HG03521 (cell line): ENCODE results near the gene DMD.
"Not testable (repeated sequence)": the region's sequence is repeated elsewhere in the genome, so short reads cannot be mapped to it uniquely, and the experiment has no call there.

ENCODE experiments used
- ATAC-seq: cut with Tn5 transposase; IDR thresholded peaks from one replicate; pipeline ENCODE4 v1.9.1; 2021; ENCODE audit warnings: mild to moderate bottlenecking, moderate library complexity; ENCODE audit not compliant: unreplicated experiment

DMD gene

DNA sequence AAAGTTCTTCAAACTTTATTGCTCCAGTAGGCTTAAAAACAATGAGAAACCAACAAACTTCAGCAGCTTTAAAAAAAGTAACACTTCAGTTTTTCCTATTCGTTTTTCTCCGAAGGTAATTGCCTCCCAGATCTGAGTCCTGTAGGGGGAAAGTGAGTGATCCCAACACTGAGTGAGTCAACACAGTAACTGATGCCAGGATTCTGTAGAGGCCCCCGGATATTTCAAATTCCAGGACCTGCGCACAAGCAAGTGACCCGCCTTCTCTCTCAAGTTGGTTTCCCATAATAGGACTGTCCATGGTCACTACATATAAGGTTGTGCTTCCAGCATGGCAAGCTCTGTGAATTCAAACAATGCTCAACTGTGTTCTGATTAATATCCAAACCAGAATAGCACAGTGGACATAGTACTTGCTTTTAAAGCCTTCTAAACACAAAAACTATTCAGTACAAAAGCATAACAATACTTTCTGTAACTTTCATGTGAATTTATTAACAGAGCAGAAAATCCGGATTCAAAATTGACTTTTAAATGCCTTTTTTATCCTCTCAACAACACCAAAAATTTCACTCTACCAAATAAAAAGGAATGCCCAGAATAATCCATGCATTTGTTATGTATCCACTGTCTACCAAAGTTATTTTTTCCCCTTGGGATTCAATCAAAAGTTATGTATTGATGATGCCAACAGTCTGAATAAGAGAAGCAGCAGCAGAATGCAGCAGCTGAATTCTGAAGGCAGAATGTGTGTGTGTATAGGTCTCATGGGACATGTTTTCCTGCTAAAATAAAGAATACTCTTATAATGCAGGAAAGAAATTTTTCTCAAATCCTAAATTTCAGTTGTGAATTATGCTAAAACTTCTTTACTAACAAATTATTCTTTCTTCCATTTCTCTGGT lies at the start of gene DMD:
DMD (minus strand) TSS at position 194 of the 905 bp plus-strand sequence. CDS start 237 bp downstream, outside the sequence.
- no peak for ATAC-seq

DNA sequence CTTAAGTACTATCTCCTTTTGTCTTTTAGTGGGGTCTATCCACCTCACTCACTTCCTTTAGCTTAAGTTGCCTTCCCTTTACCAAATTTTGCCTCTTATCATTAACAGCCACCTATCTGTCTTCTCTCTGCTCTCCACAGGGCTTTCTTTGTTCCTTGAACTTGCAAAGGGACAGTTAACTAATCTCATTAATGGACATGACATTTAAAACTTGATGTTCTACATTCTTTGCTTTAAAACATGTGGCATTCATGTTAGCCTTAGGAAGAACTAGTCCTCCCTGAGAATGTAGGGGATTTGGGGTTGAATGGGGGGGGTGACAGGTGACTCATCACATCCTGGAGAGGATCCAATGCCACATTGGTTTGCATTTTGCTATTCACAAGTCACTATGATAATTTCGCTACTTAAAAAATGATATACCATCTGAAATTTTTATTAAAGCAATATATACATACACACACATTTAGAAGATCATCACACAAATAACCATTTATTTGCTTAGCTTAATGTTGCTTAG lies 41.0 kb upstream of the DMD start:
- no peak for ATAC-seq

DNA sequence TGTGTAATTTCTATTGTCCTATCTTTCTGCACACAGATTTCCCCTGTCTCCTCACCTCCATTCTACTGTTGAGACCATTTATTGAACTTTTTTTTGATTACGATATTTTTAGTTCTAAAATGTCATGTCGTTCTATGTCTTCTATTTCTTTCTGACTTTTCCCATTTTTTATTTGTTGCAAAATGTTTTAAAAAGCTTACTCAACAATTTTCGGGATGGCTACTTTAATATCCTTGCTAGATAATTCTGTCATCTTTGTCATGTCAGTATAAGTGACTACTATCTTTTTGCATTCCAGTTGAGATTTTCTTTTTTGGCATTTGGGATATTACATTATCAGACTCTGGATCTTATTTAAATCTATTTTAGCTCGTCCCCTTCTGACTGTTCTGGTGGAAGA lies 7.5 kb upstream of the DMD start:
- ATAC-seq, result no peak

DNA sequence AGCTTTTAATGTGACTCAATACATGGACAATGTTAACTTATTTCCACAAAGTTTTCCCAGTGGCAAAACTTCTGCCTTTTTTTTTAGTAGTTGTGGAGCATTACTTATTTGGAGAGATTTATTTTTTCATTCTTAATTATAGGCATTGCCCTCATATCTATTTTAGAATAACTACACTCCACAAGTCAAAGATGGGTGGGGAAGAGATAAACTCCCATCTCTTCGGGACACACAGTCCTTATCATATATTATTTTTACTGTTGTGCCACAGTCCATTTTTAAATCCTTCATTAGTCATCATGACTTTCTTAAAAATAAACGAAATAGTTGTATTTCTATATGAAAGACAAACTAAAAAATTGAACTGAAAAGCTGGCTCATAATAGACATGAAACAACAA lies 1.2 kb downstream of the DMD start:
- ATAC-seq, result no peak

DNA sequence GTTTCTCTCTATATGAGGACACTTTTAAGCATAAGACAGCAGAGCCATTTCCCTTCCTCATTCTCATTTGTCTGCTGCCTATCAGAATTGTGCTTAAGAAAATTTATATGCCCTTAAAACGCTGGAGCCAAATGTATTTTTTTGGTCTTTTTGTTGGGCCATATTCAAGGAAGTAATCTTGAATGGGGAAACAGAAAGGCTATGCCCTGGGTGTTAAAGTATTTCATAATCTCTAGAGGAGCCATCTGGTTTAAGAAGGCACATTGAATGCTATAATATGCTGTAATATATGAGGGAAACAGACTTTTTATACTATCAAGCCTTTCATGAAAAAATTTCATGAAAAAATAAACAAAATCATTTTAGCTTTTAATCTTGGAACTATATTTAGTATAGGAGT lies 4.3 kb downstream of the DMD start:
- ATAC-seq, result no peak

DNA sequence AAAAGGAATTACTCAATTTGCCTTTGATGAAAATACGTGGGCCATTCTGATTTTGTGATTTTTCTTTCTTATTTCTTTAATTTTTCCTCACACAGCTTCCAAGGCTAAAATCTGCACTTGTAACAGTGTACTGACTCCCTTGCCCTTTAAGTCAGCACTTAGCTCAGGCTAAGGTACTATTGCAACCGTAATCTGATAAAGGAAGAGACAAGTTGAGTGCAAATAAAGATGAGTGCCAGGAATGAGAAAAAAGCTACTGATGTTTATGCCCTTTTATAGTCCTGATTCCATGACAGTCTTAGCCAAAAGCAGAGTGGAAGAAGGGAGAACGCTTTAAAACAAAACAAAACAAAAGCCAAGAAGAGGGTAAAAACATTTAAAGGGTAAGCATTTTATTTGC lies 6.0 kb downstream of the DMD start:
- ATAC-seq, result no peak

DNA sequence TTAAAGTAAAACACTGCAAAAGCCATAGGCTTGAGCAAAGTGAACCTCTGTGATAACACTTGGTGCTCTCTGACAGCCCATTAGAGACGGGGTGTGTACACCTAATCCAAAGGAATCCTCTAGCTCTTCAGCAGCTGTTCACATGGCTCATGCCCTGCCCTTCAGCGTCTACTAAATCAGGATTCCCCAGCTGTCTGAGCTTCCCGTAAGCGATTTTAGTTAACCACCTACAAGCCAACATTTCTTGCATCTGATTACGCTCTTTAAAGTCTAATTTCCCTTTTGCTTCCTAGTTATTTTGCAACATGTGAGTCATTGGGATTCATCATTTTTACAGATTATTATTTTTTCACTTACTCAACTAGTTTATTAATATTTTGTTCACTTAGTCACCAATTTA lies 6.5 kb downstream of the DMD start:
- no peak for ATAC-seq

DNA sequence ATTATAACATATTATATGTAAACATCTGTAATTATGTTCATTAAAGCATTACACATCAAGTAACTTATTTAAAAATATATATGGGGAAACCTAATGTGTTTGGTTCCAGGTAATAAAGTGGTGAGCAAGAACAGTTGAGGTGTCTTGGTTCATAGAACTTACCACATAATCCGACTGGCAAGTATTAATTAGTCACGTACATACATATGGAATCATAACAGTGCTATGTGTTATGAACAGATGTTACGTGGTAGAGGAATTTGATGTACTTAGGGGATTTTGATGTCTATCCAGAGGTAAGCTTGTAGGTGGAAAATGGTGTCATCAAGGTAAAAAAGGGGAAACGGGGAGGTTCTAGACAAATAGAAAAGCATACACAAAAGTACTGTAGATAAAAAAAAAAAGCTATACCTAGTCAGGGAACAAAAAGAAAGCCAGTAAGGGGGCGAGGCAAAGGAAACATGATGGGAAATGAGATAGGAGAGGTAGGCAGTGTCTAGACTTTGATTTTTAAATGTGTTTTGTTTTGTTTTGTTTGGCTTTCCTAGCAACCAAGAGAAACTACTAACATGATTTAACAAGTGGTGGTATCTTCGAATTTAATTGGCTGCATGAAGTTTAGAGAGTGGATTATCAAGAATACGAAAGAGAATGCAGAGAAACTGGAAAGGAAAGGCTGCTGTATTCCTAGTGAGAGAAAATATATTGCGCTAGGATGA lies 12.6 kb downstream of the DMD start:
- ATAC-seq, result no peak

DNA sequence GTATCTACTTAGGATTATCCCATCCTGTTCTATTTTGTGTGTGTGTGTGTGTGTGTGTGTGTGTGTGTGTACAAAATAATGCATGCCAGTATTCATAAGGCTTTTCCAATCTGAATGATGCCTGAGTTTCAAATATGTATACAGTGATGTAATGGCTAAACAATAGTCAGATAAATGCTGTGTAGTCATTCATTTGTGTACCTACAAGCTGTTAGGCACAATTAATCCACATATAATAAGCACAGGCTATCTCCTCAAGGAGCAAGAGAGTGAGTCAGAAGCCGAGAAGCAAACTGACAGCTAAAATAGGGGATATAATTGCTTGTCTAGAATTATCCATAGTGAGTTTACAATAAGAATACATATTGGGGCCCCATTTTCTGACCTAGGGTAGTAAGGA lies 15.7 kb downstream of the DMD start:
- ATAC-seq, result no peak

DNA sequence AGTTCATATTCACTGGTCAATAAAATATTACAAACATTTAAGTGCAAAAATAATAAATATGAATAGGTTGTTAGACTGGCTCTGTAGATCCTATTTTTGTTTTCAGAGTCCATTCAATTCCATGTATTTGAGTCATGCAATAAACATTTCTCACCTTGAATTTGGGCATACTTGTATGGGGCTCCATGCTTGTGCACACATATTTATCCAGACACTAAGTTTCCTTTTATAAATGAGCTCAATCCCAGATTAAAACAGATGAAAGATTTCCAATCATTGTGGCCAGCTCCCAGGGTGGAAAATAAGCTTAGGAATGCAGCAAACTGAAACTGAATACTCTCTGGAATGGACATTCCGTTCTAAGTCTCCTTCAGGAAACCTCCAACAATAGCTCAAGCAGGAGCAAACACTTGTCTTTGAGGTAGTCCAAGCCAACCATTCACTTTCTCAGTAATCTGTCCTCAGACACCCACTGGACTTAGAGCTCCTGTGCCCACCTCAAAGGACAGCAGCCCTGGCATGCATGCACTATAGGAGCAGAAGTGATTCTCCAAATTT lies 16.4 kb downstream of the DMD start:
- ATAC-seq, result no peak

DNA sequence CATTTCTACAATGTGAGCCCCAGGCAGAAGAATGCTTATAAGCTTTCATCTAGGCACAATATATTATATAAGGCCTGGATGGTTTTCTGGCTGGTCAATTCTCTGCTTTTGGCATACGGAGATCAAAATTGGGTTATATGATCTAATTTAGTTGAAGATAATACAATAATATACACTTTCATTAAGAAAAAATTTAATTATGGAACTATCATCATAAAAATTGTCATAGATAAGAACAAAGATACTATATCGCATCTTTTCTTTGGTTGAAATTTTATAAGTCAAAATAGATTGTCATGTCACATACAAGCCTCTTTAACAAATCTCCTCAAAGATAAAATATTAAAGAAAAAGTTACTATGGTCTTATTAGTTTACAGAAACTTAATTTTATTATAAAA lies 17.1 kb downstream of the DMD start:
- no peak for ATAC-seq

DNA sequence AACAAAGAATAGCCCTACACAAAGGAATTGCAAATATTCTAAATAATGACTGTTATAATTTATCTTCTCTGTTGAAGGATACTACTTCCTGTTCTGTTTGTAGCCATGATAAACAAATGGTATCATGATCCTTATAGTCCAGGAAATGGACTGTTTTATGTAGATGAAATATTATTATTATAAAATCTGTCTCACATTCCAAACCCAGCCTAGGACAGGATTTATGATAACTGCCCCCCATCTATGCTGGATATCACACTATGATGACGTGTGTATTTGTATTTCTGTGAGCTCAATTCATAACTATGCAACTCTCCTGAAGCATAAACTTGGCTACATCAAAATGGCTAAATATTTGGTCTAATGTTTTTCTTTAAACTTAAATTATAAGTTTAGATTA lies 21.3 kb downstream of the DMD start:
- ATAC-seq, result no peak

DNA sequence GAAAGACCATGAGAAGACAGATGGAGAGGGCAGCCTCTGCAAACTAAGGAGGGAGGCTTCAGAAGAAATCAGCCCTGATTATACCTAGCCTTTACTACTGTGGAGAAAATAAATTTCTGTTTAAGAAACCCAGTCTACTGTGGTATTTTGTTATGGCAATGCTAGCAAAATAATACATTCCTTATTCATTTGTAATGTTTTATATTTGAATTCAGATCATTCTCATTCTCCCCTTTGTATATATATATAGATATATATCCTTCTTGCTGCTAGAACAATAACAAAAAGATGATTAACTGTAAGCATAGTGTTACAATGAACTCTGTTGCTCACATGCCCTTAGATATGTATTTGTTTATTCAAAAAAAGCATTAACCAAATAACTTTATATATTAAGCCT lies 22.5 kb downstream of the DMD start:
- no peak for ATAC-seq

DNA sequence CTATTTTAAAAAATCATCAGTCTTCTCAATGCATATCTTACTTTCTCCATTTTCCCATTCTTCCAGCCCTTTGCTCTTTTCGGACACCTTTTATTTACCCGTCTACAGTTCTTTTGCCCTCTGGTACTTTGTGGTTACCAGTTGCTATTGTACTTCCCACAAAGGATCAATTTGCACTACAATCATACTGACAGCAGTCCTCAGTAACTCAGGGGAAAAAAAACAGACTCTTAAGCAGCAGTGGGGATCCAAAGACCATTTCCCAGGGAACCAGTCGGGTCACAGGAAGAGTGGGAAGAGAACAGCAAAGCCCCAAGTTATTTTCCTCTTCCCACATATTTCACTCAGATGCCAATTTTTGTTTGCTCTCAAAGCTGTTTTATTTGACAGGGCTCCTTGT lies 23.1 kb downstream of the DMD start:
- no peak for ATAC-seq

DNA sequence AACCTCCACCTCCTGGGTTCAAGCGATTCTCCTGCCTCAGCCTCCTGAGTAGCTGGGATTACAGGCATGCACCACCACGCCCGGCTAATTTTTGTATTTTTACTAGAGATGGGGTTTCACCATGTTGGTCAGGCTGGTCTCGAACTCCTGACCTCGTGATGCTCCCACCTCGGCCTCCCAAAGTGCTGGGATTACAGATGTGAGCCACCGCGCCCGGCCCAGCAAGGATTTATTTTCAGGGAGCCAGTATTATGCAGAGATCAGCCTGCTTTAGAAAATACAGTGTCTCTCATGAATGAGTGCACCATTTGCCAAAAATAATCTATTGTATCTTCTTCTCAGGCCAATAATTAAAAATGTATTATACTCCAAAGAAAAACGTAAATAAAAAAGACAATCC lies 26.5 kb downstream of the DMD start:
- ATAC-seq, result not testable (repeated sequence)

DNA sequence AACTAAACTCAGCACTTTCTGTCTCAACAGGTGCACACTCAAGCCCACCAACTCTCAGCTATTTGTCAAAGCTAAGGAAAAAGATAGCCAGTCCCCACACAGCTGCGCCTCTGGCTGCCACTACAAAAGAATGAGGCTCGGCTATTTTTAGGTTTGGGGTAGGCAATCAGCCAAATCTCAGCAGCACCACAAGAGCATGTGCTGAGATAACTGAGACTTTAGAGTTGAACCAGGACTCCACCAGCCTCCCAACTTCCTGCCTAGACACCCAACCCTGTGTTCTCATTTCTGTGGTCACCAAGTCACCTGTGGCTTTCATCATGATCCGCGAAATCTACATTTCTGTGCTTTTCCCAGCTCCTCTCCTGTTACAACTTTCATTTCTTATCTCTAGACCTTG lies 28.0 kb downstream of the DMD start:
- ATAC-seq, result no peak

DNA sequence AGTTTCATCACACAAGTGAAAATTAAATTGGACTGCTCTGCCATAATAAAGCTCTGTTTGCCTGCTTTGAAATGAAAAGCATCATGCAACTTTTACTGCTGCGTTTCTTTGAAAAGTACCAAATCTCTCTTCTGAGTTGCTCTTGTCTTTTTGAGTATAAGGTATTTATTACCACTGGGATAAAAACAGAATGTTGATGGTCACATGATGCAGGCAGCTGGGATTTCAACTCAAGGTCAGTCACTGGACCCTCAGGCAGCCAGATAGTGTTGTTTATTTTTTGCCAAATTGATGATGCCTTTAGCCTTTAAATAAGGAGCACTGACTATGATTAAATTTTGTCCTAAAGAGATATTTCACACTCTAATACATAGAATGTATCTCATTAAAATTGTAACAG lies 32.7 kb downstream of the DMD start:
- ATAC-seq, result no peak

DNA sequence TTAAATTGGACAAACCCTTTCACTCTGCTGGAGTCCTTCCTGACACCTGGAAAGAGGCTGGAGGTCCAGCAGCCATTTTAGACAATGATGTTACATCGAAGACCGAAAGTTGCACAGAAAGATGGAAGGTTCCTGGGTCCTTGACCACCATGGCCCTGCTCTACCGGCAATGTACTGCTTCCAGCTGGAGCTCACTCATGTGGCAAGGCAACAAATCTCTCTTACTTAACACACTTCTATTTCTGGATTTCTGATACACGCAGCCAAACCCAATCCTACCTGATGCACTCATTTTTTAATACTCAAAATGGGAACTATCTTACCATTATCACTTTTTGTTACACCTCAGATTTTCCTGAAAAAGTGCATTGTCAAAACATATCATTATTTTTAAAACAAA lies 33.1 kb downstream of the DMD start:
- no peak for ATAC-seq

DNA sequence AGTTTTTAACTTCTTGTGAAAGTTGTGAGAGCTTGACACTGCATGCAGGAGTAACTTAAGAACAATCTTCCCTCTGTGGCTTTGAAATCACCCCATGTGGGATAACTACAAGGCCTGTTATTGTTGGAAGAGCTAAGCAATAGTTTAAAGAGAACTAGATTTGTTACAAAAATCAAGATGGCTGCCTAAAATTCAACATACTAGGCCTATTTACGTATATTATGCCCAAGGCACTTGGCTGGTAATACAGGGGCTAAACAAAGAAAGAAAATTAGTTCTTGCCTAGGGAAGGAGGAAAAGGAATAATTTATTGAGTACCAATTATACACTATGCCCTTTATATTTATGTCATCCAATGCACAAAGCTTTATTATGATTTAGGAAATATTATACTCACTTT lies 36.1 kb downstream of the DMD start:
- no peak for ATAC-seq

DNA sequence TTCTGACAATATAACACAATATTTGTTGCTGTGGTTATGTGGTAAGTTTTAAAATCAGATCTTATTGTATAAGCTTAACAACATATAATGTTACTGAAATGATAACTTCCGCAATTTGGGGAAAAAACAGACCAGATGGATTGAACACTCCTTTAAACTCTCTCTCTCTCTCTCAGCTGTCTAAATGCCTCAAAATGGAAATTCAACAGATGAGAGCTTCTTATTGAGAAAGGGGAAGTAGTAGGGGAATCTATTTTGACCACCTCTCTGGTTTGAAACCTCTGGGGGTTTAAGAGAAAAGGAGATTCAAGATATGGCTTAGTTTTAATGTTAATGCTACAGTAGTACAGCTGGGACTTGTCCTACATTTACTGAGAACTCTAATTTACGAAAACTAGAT lies 40.3 kb downstream of the DMD start:
- no peak for ATAC-seq

DNA sequence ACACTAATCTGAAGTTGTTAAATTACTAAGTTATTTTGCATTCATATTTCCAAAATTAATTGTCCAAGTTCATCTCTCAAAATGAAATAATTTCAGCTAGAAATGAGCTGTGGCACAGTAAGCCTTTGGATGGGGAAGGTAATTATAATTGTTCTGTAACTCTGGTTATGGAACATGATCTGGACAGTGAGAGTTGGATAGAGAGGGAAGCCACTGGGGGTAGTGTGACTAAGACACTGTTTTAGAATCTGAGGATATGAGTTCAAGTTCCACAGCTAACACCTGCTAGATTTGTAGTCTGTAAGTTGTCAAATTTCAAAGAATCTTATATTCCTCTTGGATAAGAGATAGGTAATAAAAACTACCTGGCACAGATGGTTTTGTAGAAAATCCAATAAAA lies 49.5 kb downstream of the DMD start:
- no peak for ATAC-seq

DNA sequence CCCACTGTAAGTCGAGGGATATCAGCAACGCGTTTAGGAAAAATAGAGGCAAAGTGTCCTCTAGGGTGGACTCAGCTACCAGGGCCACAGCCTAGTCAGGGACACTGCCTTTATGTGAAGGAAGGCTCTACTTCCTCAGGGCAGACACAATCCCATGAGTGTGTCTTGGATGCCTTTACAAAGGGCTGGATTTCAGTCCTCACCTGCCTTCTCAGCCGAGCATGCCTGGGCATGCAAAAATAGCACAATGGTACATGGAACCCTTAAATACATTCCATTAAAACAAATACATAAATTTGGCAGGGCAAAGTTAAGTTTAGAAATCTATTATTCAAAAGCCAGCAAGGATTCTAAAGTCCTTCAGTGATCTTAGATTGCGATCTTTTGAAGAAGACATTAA lies 51.1 kb downstream of the DMD start:
- ATAC-seq, result no peak
